Stimulated activated CD8-positive, alpha-beta memory T cell treated with anti-CD3 and anti-CD28 coated beads, Interleukin-12 subunit alpha, Interleukin-12 subunit beta, amount 100 ng/mL, for 24 hours (primary cell): ENCODE measurements around the gene SKOR1.

Experiments
- DNase-seq: peaks from one replicate; pipeline ENCODE4 v3.0.0-alpha.2; 2020; ENCODE audit errors: extremely low read depth

The SKOR1 gene

DNA sequence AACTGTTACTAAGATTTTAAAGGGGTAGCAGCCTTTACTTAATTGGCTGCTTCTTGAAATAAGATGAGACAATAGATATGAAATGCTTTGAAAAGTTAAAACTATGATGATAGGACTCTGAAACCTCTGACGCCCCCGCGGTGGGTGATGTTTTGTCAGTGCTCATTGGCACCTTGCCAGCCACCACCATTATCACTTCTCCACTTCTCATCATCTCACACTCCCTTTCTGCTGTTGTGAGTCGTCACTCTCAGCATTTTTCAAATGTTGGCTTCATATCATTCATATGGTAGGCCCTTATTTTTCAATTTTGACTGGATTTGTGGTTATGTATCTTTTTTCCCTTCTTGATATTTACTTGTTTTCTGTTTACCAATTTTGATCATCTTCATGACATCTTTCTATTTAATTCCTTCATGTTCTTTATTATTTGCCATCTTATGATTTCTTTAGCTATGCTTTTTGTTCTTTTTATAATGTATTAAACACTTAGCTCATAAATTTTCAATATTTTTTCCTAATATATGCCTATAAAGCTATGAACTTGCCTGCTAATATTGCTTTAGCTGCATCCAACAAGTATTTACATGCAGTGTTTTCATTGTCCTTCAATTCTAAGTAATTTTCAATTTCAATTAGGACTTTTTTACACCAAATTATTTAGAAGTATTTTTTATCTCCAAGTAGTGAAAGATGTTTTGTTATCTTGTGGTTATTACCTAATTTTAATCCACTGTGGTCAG lies 30.3 kb upstream of the SKOR1 start:
- no peak for DNase-seq

- DNase-seq: no peak
These were observed 28.8 kb upstream of the SKOR1 start for GRCh38 chr15:67796196-67797127.

DNA sequence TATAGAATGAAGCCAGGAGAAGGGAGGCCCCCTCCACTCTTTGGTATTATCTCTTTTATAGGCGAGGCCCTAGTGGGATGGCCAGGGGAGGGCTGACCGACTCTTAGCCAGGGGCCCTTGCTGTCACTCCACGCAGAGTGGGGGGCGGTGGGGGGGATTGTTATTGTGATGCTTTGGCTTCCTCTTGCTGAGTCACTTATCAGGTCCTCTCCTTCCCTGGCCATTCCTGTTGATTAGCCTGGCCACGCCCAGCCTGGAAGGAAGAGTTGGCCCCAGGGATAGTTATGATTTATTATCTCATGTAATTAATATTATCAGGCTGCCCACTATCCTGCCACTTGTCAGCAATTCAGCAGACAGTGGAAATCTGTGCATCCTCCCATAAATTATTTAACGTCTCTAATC lies 25.5 kb upstream of the SKOR1 start:
- DNase-seq: no peak

GRCh38 chr15:67801142-67801541 lies 24.2 kb upstream of the SKOR1 start:
- DNase-seq: no peak

GRCh38 chr15:67801926-67802914 lies 23.1 kb upstream of the SKOR1 start:
- DNase-seq: no peak

- no peak for DNase-seq
These were observed 22.0 kb upstream of the SKOR1 start for GRCh38 chr15:67803299-67803698.

- DNase-seq: no peak
These were observed 21.1 kb upstream of the SKOR1 start for GRCh38 chr15:67803996-67804843.

DNA sequence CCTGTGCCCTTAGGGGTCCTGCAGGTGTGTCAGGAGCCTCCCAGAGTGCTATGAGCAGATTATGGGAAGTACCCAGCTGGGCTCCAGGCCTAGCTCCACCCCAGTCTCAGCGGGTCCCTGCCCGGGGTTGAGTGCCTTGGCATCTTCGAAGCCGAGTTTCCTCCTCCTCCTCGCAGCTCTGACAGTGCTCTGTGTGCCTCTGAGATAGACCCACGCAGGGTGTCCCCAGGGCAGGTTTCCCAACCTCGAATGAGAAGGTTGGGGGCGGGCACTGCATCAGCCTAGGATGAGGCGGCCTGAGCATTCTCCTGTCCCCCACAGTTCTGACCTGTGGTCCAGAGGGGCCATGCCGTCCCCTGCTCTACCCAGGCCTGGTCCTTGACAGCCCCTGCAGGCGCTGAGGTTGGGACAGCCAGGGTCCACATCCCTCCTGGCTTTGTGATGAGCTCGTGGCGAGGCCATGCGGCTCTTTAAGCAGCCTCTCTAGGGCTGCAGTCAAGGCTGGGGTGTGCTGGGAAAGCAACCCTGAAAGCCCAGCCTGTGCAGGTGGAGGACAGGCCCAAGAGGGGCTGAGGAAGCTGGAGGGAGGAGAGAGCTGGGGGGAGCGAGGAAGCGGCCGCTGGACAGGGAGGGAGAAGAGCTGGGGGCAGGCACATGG lies 20.2 kb upstream of the SKOR1 start:
- no peak for DNase-seq

DNA sequence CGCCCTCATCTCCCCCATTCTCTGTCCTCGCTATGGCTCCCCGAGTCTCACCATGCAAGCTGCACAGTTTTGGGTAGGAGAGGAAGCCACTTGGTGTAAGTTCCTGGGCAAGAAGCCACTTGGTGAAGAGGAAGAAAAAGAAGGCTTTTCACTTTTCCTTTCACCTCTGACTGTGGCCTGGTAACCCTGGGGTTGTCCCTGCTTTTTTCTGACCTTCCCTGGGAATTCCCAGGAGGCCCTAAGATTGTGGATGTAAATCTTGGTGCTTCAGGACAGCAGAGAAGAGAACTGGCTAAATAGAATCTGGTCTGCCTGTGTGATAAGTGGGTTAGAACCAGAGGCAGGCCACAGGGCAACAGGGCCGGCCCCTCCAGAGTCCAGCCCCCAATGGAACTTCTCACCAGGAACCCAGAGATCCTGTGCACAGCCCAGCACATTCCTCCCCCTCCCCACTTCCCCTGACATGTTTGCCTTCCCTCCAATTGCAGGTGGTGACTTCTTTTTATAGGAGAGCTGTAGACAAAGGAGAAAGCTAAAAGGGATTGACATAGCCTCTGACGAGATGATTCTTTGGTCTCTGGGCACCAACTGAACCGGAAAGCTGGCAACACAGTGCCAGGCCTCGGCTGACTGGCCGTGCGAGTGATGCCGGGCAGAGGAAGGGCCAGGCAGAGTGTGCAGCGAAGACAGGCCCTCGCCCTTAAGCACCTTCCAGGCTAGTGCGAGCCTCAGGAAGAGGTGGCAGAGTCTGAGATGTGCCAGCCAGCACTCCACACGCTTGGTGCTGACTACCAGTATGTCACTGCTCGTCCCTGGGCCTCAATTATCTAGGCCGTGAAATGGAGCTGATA lies 19.4 kb upstream of the SKOR1 start:
- no peak for DNase-seq

DNA sequence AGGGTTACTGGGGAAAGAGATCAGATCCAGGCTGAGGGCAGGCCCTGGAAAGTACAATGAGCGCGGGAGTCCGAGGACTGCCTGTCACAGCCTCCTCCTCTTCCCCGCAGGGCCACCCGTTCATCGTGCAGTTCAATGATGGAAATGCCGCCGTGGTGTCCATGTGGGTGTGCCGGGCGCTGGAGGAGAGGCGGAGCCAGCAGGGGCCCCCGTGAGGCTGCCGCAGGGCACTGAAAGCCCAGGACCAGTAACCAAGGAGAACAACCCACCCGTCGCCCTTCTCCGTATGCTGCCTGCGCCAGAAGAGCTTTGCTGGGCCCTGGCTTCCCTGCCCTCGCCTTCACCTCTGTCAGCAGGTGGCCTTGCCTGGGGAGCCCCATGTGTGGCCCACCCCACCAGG lies 18.8 kb upstream of the SKOR1 start:
- DNase-seq: no peak

- DNase-seq: no peak
These were observed 18.2 kb upstream of the SKOR1 start for GRCh38 chr15:67807141-67807540.

DNA sequence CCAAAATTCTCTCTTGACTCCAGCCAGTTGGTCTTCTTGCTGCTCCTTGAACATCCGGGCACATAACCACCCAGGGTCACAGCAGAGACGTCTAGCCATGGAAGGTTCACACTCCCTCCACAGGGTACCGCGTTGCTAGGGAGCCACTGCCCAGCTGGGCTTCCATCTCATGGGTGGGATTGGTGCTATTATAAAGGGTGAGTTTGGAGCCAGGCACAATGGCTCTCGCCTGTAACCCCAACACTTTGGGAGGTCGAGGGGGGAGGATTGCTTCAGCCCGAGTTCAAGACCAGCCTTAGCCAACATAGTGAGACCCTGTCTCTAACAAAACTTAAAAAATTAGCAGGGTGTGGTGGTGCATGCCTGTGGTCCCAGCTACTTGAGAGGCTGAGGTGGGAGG lies 17.5 kb upstream of the SKOR1 start:
- no peak for DNase-seq

GRCh38 chr15:67808821-67809220 lies 16.5 kb upstream of the SKOR1 start:
- no peak for DNase-seq

DNA sequence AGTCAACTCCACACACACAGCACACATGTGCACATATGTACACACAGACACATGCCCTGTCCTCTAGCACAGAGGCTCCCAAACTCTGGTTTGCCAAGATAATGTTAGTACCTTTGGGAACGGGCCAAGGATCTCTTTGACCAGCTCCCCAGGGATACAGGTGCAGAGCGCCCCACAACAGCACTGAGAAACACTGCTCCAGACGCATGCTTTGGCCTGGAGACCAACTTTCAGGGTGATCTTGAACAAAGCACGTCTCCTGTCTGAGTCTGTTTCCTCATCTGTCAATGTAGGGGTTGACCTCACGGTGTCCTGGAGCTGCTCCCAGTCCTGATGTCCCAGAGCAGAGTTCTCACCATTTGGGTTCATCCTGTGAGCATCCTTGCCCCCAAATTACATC lies 15.9 kb upstream of the SKOR1 start:
- DNase-seq: no peak

GRCh38 chr15:67809866-67810265 lies 15.4 kb upstream of the SKOR1 start:
- no peak for DNase-seq

GRCh38 chr15:67812241-67812644 lies 13.1 kb upstream of the SKOR1 start:
- no peak for DNase-seq

DNA sequence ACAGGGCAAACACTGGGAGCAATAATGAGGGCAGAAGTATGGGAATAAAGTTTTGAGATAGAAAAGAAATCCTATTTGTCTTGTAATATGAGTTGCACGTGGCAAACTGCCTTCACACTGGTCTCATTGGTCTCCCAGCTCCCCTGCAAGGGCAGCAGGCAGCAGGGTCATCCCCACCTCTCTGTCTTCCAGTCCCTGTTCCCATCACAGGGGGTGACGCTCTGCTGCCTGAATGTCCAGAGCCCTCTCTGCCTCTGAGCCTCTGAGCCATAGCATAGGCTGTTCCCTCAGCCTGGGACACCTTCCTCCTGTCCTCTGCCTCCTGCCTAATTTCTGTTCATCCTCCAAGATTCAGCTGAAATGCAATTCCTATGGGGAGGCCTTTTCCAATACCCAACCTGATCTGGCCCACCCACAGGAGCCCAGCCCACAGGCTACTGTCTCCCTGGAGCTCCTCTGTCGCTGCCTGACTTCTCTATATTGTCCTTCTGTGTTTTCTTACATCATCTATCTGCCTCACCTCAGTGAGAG lies 12.1 kb upstream of the SKOR1 start:
- no peak for DNase-seq

GRCh38 chr15:67815036-67815592 lies 10.2 kb upstream of the SKOR1 start:
- no peak for DNase-seq

DNA sequence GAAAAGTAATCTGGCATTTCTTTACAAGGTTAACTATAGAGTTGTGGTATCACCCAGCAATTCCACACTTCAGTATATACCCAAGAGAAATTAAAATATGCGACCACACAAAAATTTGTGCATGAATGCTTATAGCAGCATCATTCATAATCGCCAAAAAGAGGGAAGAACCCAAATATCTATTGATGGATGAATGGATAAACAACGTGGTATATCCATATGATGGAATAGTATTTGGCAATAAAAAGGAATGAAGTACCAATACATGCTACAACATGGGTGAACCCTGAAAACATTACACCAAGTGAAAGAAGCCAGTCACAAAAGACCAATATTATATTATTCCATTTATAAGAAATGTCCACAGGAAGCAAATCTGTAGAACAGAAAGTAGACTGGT lies 8.6 kb upstream of the SKOR1 start:
- no peak for DNase-seq
